ENCODE data around the gene SFT2D2.

The SFT2D2 gene

GRCh38 chr1:168210312-168210711 is 15.5 kb upstream of the SFT2D2 start:
- no peak for TF ChIP-seq CTCF (conservative IDR thresholded peaks at IDR 0.05; ENCODE audit: low read depth, low read length)
- H3K4me3 ChIP-seq (ENCODE audit: low read depth, low read length), result no peak overlapping the region
- DNase-seq (ENCODE audit: low read depth), result no peak

- H3K4me3 ChIP-seq (ENCODE audit: low read depth, low read length), result no peak overlapping the region
- no peak for DNase-seq (ENCODE audit: low read depth)
- TF ChIP-seq CTCF (conservative IDR thresholded peaks at IDR 0.05; ENCODE audit: low read depth, low read length), result no peak
These were observed 12.5 kb upstream of the SFT2D2 start for GRCh38 chr1:168213349-168213748.

GRCh38 chr1:168216171-168216570 is 9.6 kb upstream of the SFT2D2 start:
- H3K4me3 ChIP-seq (ENCODE audit: low read depth, low read length), result no peak overlapping the region
- no peak for TF ChIP-seq CTCF (conservative IDR thresholded peaks at IDR 0.05; ENCODE audit: low read depth, low read length)
- DNase-seq (ENCODE audit: low read depth), result no peak

GRCh38 chr1:168217664-168218063 is 8.1 kb upstream of the SFT2D2 start:
- H3K4me3 ChIP-seq (ENCODE audit: low read depth, low read length), result no peak overlapping the region
- no peak for DNase-seq (ENCODE audit: low read depth)
- no peak for TF ChIP-seq CTCF (conservative IDR thresholded peaks at IDR 0.05; ENCODE audit: low read depth, low read length)

GRCh38 chr1:168218658-168219057 is 7.1 kb upstream of the SFT2D2 start:
- DNase-seq (ENCODE audit: low read depth), result no peak
- no peak overlapping the region for H3K4me3 ChIP-seq (ENCODE audit: low read depth, low read length)
- TF ChIP-seq CTCF (conservative IDR thresholded peaks at IDR 0.05; ENCODE audit: low read depth, low read length), result no peak

GRCh38 chr1:168220470-168220871 is 5.3 kb upstream of the SFT2D2 start:
- no peak overlapping the region for H3K4me3 ChIP-seq (ENCODE audit: low read depth, low read length)
- TF ChIP-seq CTCF (conservative IDR thresholded peaks at IDR 0.05; ENCODE audit: low read depth, low read length), result no peak
- DNase-seq (ENCODE audit: low read depth), result no peak

- TF ChIP-seq CTCF (conservative IDR thresholded peaks at IDR 0.05; ENCODE audit: low read depth, low read length), result no peak
- DNase-seq (ENCODE audit: low read depth), result no peak
These were observed 4.5 kb upstream of the SFT2D2 start for GRCh38 chr1:168221275-168221674.

More at GRCh38 chr1:168221275-168221674, 4.5 kb upstream of the SFT2D2 start:
- H3K4me3 ChIP-seq (ENCODE audit: low read depth, low read length), result no peak overlapping the region

Measured in choroid plexus epithelial cell (primary cell).